ENCODE results near the gene SRGAP2. TPM values are rescaled to one million over a fixed set of nuclear protein-coding genes. Genes with fewer than 3 reads are reported as not detected.
A peak's percentile ranks its signal among the peaks of the same experiment; 100 is the strongest.
"Not testable (repeated sequence)": the region's sequence is repeated elsewhere in the genome, so short reads cannot be mapped to it uniquely, and the experiment has no call there.

Gene SRGAP2
- total RNA-seq, 1 donor from 2014 or later: 13.2 TPM

- ATAC-seq; DNase-seq (ENCODE audit: low spot score): not testable (repeated sequence)
These were observed 42.1 kb downstream of the SRGAP2 start for GRCh38 chr1:206245479-206245878.

DNA sequence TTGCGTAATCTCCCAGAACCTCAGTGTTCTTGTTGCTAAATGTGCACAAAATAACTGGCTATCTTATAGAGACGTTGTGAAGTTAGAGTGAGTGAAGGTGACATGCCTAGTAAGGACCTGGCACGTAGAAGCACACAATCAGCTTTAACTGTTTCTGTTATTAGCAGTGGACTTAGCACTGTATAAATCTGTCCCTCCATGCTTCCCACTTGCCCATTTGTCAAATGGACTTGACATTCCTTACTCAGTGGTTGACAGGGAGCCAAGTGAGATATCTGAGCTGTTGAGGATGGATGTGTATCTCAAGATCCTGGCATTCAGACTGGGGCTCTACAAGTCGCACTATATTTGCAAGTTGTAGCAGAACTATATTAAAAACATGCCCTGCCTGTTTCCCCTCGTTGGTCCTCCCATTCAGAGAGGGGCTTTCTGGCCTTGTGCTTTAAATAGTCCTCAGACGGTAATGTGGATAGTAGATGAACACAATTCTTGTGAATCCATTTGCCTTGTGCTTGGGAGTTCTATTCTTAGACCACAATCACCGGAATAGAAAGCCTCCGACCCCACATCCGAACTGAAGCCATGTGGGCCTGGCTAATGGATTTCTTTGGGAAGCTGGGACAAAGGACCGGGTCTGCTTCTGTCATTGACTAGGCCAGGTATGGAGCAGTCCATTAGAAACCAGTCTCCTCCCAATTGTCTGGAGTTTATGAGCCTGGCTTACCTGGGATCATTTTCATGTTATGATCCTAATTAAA lies 43.0 kb downstream of the SRGAP2 start:
- ATAC-seq: peak; percentile 47
- not testable (repeated sequence) for DNase-seq (ENCODE audit: low spot score)

GRCh38 chr1:206250953-206251681 lies 47.8 kb downstream of the SRGAP2 start:
- ATAC-seq; DNase-seq (ENCODE audit: low spot score): not testable (repeated sequence)

- DNase-seq (ENCODE audit: low spot score); ATAC-seq: not testable (repeated sequence)
These were observed 49.5 kb downstream of the SRGAP2 start for GRCh38 chr1:206252680-206253335.

Other genes starting within 250 kb of the SRGAP2 start
- 0.73 TPM for gene RAB7B, start 200.1 kb upstream of the SRGAP2 start, total RNA-seq
- gene CTSE, start 179.6 kb upstream of the SRGAP2 start, total RNA-seq: not detected
- gene RHEX, start 150.4 kb upstream of the SRGAP2 start, total RNA-seq: 0.43 TPM
- not detected for gene AVPR1B, start 86.2 kb upstream of the SRGAP2 start, total RNA-seq
- 0.23 TPM for gene FAM72A, start 702 bp upstream of the SRGAP2 start, total RNA-seq